ENCODE measurements around the gene HS6ST1.

HS6ST1 gene

GRCh38 chr2:128363934-128364361 is 45.3 kb upstream of the HS6ST1 start:
- no peak for TF ChIP-seq CTCF (conservative IDR thresholded peaks at IDR 0.05; ENCODE audit: control insufficient read depth, insufficient read depth, low read depth, low read length)
- no peak overlapping the region for H3K4me3 ChIP-seq (ENCODE audit: control insufficient read depth, low read depth, low read length)
- no peak for DNase-seq (ENCODE audit: low read depth)

DNA sequence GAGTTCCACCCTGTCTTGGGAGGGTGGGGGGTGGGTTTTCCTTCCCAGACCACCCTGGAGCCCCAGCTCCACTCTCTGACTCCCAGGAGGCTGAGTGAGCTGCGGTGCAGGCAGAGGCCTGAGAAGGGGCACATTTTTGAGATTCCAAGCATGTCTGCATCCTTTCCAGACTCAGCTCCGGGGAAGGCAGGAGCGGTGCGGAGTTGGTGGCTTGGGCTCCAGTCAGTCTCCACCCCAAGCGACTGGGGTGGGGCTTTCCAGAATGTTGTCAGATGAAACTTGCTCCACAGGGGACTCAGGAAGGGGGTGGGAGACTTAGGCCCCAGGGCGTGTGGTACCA is 44.2 kb upstream of the HS6ST1 start:
- no peak for TF ChIP-seq CTCF (conservative IDR thresholded peaks at IDR 0.05; ENCODE audit: control insufficient read depth, insufficient read depth, low read depth, low read length)
- peak; percentile 25 for DNase-seq (ENCODE audit: low read depth)
- no peak overlapping the region for H3K4me3 ChIP-seq (ENCODE audit: control insufficient read depth, low read depth, low read length)

DNA sequence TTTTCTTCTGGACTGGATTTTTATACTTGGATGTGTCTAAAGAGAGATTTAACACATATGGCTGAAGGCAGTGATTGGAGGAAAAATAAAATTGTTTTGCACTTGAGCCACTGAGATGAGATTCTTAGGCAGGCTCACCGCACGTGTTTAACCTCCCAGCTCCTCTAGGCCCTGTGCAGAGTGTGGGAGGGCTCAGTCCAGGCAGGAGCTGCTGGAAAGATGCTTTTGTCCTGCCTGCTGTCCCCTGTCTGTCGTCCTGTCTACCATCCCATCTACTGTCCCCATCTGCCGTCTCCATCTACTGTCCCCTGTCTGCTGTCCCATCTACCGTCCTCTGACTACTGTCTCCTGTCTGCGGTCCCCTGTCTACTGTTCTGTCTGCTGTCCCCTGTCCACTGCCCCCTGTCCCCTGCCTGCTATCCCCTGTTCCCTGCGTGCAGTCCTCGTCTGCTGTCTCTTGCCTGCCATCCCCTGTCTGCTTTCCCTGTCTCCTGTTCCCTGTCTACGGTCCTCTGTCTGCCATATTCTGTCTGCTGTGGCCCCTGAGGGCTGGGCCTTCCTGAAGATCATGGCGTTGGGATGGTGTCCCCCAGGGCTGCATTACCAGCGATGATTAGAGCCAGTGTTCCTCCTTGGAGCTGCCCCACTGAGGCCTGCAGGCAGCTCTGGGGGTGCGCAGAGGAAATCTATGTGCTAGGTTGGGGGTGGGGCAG is 43.7 kb upstream of the HS6ST1 start:
- H3K4me3 ChIP-seq (ENCODE audit: control insufficient read depth, low read depth, low read length): no peak overlapping the region
- TF ChIP-seq CTCF (conservative IDR thresholded peaks at IDR 0.05; ENCODE audit: control insufficient read depth, insufficient read depth, low read depth, low read length): no peak
- no peak for DNase-seq (ENCODE audit: low read depth)

GRCh38 chr2:128361376-128362131 is 42.9 kb upstream of the HS6ST1 start:
- no peak for TF ChIP-seq CTCF (conservative IDR thresholded peaks at IDR 0.05; ENCODE audit: control insufficient read depth, insufficient read depth, low read depth, low read length)
- no peak for DNase-seq (ENCODE audit: low read depth)
- H3K4me3 ChIP-seq (ENCODE audit: control insufficient read depth, low read depth, low read length): no peak overlapping the region

- no peak overlapping the region for H3K4me3 ChIP-seq (ENCODE audit: control insufficient read depth, low read depth, low read length)
- DNase-seq (ENCODE audit: low read depth): no peak
- no peak for TF ChIP-seq CTCF (conservative IDR thresholded peaks at IDR 0.05; ENCODE audit: control insufficient read depth, insufficient read depth, low read depth, low read length)
Observed at GRCh38 chr2:128360711-128361110, 42.0 kb upstream of the HS6ST1 start.

DNA sequence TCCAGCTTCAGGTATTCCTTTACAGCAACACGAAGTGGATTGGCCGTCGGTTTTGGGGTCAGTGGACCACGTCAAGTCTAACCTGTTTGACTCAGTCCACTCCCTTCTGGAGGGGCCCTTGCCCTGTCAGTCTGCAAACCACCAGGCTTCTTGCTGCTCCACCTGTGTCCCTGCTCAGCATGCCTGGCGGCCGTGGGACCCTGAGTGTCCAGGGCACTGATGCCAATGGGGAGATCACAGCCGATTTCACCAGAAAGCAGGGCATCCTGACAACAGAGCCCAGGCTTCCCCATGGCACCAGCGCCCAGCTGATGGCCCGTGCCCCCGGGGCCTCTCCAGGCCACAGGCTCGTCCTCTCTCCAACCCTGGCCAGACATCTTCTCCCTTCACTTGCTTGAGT is 41.2 kb upstream of the HS6ST1 start:
- DNase-seq (ENCODE audit: low read depth): no peak
- TF ChIP-seq CTCF (conservative IDR thresholded peaks at IDR 0.05; ENCODE audit: control insufficient read depth, insufficient read depth, low read depth, low read length): no peak
- no peak overlapping the region for H3K4me3 ChIP-seq (ENCODE audit: control insufficient read depth, low read depth, low read length)
